ENCODE measurements around the gene ATXN1L. TPM values are rescaled to one million over a fixed set of nuclear protein-coding genes. Genes with fewer than 3 reads are reported as not detected.

ATXN1L gene
- polyA plus RNA-seq, 1 of the 3 experiments (the other 2 are of a cell fraction): 8.0 TPM

GRCh38 chr16:71837150-71837549 is 8.6 kb upstream of the ATXN1L start:
- Histone ChIP-seq H2AFZ (ENCODE audit: low read depth) (no peak overlapping the region), H3K27me3 (ENCODE audit: insufficient read depth) (no peaks in the 10 kb centered on the region), H3K9me3 (no peaks in the 10 kb centered on the region), H3K27ac (ENCODE audit: low read depth in 2 of 2, low read length in 1 of 2) (no peak overlapping the region), H3K9ac (no peak overlapping the region), H4K20me1 (ENCODE audit: insufficient read depth) (no peaks in the 10 kb centered on the region), H3F3A (replicated peaks; ENCODE audit: insufficient read depth) (peaks cover 3% of the 10 kb centered on the region), H3K9me2 (no peaks in the 10 kb centered on the region), H3K4me1 (ENCODE audit: control insufficient read depth in 1 of 2, insufficient read depth in 2 of 2, low read depth in 1 of 2, low read length in 1 of 2) (no peaks in the 10 kb centered on the region), H3K4me3 (ENCODE audit: low read depth in 2 of 2, low read length in 1 of 2) (no peak overlapping the region), H3K36me3 (replicated peaks in 1 of 2; ENCODE audit: control insufficient read depth in 1 of 2, insufficient read depth in 2 of 2, low read length in 1 of 2) (no peaks in the 10 kb centered on the region), H3K4me2 (no peak overlapping the region), H3K79me2 (ENCODE audit: insufficient read depth) (no peaks in the 10 kb centered on the region)
- DNase-seq: no peak
- ChIA-PET POLR2A (no interaction called here), CTCF (interaction anchor here (0.6 kb wide), 1 partner anchor 73 kb away, joined by 3 read pairs; no protein-coding TSS in a partner anchor)
- 76% methylated on average over 3 of the region's 3 CpGs for WGBS (ENCODE audit: low lambda C conversion rate)
- no peak for TF ChIP-seq EP300 (IDR thresholded peaks at IDR 0.05; ENCODE audit: borderline replicate concordance in 1 of 2, low read depth in 1 of 2, low read length in 1 of 2)
- no peak for TF ChIP-seq FOXM1 (IDR thresholded peaks at IDR 0.05; ENCODE audit: low read depth)
- TF ChIP-seq MEF2A (IDR thresholded peaks at IDR 0.05; ENCODE audit: borderline replicate concordance, low read depth): no peak
- no peak for TF ChIP-seq RCOR1 (IDR thresholded peaks at IDR 0.05; ENCODE audit: low read length)
- TF ChIP-seq TEAD4 (IDR thresholded peaks at IDR 0.05; ENCODE audit: borderline replicate concordance, insufficient read depth): no peak
- TF ChIP-seq CTCF (IDR thresholded peaks at IDR 0.05): no peak
- no peak for TF ChIP-seq FOSL2 (IDR thresholded peaks at IDR 0.05; ENCODE audit: borderline replicate concordance, low read depth)
- no peak for TF ChIP-seq USF2 (IDR thresholded peaks at IDR 0.05; ENCODE audit: borderline replicate concordance, low read depth, low read length)
- no peak for TF ChIP-seq NRF1 (IDR thresholded peaks at IDR 0.05; ENCODE audit: low read depth, low read length)
- no peak for TF ChIP-seq ZBTB33 (IDR thresholded peaks at IDR 0.05; ENCODE audit: borderline replicate concordance, low read depth)
- TF ChIP-seq RAD21 (IDR thresholded peaks at IDR 0.05; ENCODE audit: low read length): no peak
- TF ChIP-seq RFX5 (IDR thresholded peaks at IDR 0.05; ENCODE audit: low read length): no peak
- TF ChIP-seq USF1 (IDR thresholded peaks at IDR 0.05; ENCODE audit: borderline replicate concordance, low read depth): no peak
- no peak for TF ChIP-seq MXI1 (IDR thresholded peaks at IDR 0.05; ENCODE audit: low read depth, low read length)
- TF ChIP-seq ELF1 (IDR thresholded peaks at IDR 0.05): no peak
- TF ChIP-seq CHD2 (IDR thresholded peaks at IDR 0.05; ENCODE audit: low read length, partially characterized antibody): no peak
- TF ChIP-seq GABPA (IDR thresholded peaks at IDR 0.05; ENCODE audit: low read depth): no peak

Measured in SK-N-SH (cell line).